Epithelial cell of proximal tubule (primary cell): ENCODE measurements around the gene TSSK2. TPM values are rescaled to one million over a fixed set of nuclear protein-coding genes. Genes with fewer than 3 reads are reported as not detected.
"Not testable (repeated sequence)": the region's sequence is repeated elsewhere in the genome, so short reads cannot be mapped to it uniquely, and the experiment has no call there.

ENCODE experiments used
- DNase-seq: peaks from one replicate; pipeline ENCODE4 v3.0.0-alpha.2; 2011; ENCODE audit warnings: low read depth
- H3K4me3 ChIP-seq: 2 replicates; pipeline ENCODE4 v1.5.1; 2011; ENCODE audit warnings: low read depth, mild to moderate bottlenecking, low read length
- CTCF ChIP-seq: conservative IDR thresholded peaks from 2 replicates; pipeline ENCODE4 v1.5.1; 2012; ENCODE audit warnings: low read depth, mild to moderate bottlenecking, low read length
- total RNA-seq: library from RNA; depleted of rRNA; stranded (reverse); fragments of >200 nt; gene quantifications from 2 replicates; pipeline ENCODE4 v1.2.3, GENCODE V29; 2015

Gene TSSK2
- not detected in 2 replicates for total RNA-seq

- TF ChIP-seq CTCF: no peak
Measured at GRCh38 chr22:19130959-19131684, at the start of gene TSSK2. TSSK2 (plus strand) TSS chr22:19131308; CDS start chr22:19131400, 92 bp downstream.

DNA sequence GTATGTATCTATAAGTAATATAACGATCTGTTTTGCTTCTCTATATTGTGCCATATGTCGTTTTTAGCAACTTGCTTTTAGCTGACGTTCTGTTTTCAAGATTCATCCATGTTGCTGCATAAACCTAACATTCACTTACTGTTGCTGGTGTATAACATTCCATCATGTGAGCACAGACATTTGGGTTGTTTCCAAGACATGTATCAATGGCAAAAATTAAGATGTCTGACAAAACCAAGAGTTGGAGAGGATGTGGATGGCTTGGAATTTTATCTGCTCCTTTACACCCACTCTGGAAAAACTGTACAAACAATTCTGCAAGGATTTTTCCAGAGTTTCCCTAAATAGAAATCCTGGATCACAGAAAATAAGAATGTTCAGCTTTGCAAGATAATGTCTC, 49.8 kb upstream of the TSSK2 start:
- no peak for TF ChIP-seq CTCF
- DNase-seq: no peak
- H3K4me3 ChIP-seq: no peak overlapping the region

More at GRCh38 chr22:19130959-19131684, at the start of gene TSSK2:
- no peak for DNase-seq
- H3K4me3 ChIP-seq: no peak within 1 kb of the TSS

- no peak for TF ChIP-seq CTCF
- no peak for DNase-seq
- no peak overlapping the region for H3K4me3 ChIP-seq
Measured at GRCh38 chr22:19082101-19082500, 49.0 kb upstream of the TSSK2 start.

DNA sequence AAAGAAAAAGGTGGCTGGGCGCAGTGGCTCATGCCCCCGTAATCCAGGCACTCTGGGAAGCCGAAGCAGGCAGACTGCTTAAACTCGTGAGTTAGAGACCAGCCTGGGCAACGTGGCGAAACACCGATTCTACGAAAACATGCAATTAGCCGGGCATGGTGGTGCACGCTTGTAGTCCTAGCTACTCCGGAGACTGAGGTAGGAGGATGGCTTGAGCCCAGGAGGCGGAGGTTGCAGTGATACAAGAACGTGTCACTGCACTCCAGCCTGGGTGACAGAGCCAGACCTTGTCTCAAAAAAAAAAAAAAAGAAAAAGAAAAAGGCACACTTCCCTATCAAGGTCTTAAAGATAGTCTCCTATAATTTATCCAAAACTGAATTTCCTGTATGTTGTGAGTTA, 48.3 kb upstream of the TSSK2 start:
- H3K4me3 ChIP-seq: no peak overlapping the region
- TF ChIP-seq CTCF: no peak
- DNase-seq: no peak

GRCh38 chr22:19084126-19084525, 47.0 kb upstream of the TSSK2 start:
- not testable (repeated sequence) for DNase-seq, H3K4me3 ChIP-seq

DNA sequence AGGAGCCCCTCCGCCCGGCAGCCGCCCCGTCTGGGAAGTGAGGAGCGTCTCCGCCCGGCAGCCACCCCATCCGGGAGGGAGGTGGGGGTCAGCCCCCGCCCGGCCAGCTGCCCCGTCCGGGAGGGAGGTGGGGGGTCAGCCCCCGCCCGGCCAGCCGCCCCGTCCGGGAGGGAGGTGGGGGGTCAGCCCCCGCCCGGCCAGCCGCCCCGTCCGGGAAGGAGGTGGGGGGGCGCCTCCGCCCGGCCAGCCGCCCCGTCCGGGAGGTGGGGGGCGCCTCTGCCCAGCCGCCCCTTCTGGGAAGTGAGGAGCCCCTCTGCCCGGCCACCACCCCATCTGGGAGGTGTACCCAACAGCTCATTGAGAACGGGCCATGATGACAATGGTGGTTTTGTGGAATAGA, 46.5 kb upstream of the TSSK2 start:
- not testable (repeated sequence) for DNase-seq

GRCh38 chr22:19085233-19085718, 45.8 kb upstream of the TSSK2 start:
- no peak overlapping the region for H3K4me3 ChIP-seq
- DNase-seq: no peak
- TF ChIP-seq CTCF: peak; percentile 59

More for the DNA sequence above, 46.5 kb upstream of the TSSK2 start:
- not testable (repeated sequence) for H3K4me3 ChIP-seq

DNA sequence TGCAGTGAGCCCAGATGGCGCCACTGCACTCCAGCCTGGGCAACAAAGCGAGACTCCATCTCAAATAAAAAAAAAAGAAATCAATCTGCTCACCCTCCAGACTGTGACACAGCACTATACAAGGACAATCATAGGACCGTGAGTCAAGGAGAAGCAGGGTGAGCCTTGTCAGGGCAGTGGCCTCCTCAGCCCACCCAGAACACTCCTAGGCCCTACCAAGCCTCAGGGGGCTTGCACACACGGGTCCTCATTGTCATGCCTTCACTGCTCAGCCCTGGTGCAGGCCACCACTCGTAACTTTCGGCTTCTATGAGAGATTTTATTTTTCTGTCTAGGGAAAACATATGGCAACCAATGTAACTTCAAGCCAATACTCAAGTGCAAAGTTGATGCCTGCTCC, 44.7 kb upstream of the TSSK2 start:
- no peak overlapping the region for H3K4me3 ChIP-seq
- no peak for DNase-seq
- no peak for TF ChIP-seq CTCF
